HG03066 (cell line): Measurements from ENCODE around the gene AHCYL2.
"Not testable (repeated sequence)": the region's sequence is repeated elsewhere in the genome, so short reads cannot be mapped to it uniquely, and the experiment has no call there.

ENCODE experiments used
- ATAC-seq: cut with Tn5 transposase; IDR thresholded peaks from one replicate; pipeline ENCODE4 v1.9.1; 2021; ENCODE audit warnings: low read depth; ENCODE audit not compliant: unreplicated experiment

AHCYL2 gene

DNA sequence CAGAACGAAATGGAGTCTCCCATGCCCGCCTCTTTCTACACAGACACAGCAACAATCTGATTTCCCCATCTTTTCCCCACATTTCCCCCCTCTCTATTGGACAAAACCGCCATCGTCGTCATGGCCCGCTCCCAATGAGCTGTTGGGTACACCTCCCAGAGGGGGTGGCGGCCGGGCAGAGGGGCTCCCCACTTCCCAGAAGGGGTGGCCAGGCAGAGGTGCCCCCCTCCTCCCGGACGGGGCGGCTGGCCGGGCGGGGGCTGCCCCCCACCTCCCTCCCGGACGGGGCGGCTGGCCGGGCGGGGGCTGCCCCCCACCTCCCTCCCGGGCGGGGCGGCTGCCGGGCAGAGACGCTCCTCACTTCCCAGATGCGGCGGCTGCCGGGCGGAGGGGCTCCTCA, 251.1 kb downstream of the AHCYL2 start:
- not testable (repeated sequence) for ATAC-seq

DNA sequence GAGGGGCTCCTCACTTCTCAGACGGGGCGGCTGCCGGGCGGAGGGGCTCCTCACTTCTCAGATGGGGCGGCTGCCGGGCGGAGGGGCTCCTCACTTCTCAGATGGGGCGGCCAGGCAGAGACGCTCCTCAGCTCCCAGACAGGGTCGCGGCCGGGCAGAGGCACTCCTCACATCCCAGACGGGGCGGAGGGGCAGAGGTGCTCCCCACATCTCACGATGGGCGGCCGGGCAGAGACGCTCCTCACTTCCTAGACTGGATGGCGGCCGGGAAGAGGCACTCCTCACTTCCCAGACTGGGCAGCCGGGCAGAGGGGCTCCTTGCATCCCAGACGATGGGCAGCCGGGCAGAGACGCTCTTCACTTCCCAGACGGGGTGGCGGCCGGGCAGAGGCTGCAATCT, 251.6 kb downstream of the AHCYL2 start:
- ATAC-seq: not testable (repeated sequence)
